Liver (tissue), 3 donors: Measurements from ENCODE around the gene BCAR3.

Experiments
- TAF1 ChIP-seq: conservative IDR thresholded peaks from 2 replicates; pipeline ENCODE4 v1.6.1; 2016; ENCODE audit warnings: antibody characterized with exemption, mild to moderate bottlenecking
- YY1 ChIP-seq: IDR thresholded peaks from 2 replicates; pipeline ENCODE4 v1.6.1; 2016; ENCODE audit warnings: antibody characterized with exemption, mild to moderate bottlenecking
- TF ChIP-seq, protein P1 (sequence below): fragments of 150-350 bp; IDR thresholded peaks from 2 replicates; pipeline ENCODE4 v1.5.1; 2017; ENCODE audit warnings: improper control_type of control experiment, low read depth, low read length; ENCODE audit not compliant: missing input control
- TF ChIP-seq, protein P2 (sequence below): IDR thresholded peaks from 2 replicates; pipeline ENCODE4 v1.6.1; 2016; ENCODE audit warnings: antibody characterized with exemption
- TF ChIP-seq, protein P3 (sequence below): IDR thresholded peaks from 2 replicates; pipeline ENCODE4 v1.6.1; 2016; ENCODE audit warnings: antibody characterized with exemption, mild to moderate bottlenecking
- TF ChIP-seq, protein P4 (sequence below): IDR thresholded peaks from 2 replicates; pipeline ENCODE4 v1.6.1; 2016; ENCODE audit warnings: antibody characterized with exemption
- donor health status: healthy.
- donor health status: healthy.

DNA sequence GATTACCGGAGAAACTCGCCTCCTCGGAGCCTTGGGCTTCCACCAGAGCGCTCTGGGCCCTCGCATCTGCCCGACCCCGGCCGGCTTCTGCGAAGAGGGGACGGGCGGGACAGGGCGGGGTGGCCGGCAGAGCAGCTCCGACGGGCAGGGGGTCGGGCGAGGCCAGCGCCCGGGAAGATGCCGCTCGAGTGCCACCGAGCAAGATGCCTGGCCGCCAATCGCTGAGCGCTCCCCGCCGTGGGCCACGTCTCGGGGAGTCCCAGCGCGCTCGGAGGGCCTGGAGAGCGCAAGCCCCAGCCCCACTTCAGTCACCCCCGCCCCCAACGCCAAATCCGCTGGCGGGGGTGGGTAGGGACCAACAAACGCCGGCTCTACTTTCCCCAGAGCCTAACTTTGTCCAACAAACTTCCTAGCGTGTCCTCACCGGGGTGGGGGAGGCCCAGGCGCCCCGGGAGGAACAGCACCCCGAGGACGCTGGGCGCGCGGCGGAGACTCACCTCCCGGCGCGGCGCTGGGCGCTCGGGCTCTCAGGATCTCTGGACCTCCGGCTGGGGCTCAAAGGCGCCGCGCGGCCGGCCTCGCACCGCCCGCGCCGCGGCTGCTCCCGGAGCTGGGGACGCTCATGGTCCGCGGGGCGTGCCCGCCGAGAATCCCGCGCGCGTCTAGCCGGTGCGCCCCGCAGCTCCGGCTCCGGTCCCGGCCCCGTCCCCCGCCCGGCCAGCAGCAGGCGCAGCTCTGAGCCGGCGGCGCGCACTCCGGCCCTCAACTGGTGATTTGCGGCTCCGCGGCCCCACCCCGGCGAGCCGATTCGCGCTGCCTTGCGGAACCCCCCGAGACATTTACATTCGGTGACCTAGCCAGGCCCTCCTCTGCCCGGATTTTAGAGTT is at the start of gene BCAR3:
- TF ChIP-seq, protein P1, sequence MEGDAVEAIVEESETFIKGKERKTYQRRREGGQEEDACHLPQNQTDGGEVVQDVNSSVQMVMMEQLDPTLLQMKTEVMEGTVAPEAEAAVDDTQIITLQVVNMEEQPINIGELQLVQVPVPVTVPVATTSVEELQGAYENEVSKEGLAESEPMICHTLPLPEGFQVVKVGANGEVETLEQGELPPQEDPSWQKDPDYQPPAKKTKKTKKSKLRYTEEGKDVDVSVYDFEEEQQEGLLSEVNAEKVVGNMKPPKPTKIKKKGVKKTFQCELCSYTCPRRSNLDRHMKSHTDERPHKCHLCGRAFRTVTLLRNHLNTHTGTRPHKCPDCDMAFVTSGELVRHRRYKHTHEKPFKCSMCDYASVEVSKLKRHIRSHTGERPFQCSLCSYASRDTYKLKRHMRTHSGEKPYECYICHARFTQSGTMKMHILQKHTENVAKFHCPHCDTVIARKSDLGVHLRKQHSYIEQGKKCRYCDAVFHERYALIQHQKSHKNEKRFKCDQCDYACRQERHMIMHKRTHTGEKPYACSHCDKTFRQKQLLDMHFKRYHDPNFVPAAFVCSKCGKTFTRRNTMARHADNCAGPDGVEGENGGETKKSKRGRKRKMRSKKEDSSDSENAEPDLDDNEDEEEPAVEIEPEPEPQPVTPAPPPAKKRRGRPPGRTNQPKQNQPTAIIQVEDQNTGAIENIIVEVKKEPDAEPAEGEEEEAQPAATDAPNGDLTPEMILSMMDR: no peak
- TF ChIP-seq, protein P2, sequence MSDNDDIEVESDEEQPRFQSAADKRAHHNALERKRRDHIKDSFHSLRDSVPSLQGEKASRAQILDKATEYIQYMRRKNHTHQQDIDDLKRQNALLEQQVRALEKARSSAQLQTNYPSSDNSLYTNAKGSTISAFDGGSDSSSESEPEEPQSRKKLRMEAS: no peak
- TF ChIP-seq TAF1 (no peak), YY1 (no peak)
- TF ChIP-seq, protein P3, sequence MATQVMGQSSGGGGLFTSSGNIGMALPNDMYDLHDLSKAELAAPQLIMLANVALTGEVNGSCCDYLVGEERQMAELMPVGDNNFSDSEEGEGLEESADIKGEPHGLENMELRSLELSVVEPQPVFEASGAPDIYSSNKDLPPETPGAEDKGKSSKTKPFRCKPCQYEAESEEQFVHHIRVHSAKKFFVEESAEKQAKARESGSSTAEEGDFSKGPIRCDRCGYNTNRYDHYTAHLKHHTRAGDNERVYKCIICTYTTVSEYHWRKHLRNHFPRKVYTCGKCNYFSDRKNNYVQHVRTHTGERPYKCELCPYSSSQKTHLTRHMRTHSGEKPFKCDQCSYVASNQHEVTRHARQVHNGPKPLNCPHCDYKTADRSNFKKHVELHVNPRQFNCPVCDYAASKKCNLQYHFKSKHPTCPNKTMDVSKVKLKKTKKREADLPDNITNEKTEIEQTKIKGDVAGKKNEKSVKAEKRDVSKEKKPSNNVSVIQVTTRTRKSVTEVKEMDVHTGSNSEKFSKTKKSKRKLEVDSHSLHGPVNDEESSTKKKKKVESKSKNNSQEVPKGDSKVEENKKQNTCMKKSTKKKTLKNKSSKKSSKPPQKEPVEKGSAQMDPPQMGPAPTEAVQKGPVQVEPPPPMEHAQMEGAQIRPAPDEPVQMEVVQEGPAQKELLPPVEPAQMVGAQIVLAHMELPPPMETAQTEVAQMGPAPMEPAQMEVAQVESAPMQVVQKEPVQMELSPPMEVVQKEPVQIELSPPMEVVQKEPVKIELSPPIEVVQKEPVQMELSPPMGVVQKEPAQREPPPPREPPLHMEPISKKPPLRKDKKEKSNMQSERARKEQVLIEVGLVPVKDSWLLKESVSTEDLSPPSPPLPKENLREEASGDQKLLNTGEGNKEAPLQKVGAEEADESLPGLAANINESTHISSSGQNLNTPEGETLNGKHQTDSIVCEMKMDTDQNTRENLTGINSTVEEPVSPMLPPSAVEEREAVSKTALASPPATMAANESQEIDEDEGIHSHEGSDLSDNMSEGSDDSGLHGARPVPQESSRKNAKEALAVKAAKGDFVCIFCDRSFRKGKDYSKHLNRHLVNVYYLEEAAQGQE: no peak
- TF ChIP-seq, protein P4, sequence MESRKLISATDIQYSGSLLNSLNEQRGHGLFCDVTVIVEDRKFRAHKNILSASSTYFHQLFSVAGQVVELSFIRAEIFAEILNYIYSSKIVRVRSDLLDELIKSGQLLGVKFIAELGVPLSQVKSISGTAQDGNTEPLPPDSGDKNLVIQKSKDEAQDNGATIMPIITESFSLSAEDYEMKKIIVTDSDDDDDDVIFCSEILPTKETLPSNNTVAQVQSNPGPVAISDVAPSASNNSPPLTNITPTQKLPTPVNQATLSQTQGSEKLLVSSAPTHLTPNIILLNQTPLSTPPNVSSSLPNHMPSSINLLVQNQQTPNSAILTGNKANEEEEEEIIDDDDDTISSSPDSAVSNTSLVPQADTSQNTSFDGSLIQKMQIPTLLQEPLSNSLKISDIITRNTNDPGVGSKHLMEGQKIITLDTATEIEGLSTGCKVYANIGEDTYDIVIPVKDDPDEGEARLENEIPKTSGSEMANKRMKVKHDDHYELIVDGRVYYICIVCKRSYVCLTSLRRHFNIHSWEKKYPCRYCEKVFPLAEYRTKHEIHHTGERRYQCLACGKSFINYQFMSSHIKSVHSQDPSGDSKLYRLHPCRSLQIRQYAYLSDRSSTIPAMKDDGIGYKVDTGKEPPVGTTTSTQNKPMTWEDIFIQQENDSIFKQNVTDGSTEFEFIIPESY: no peak
